Right lung (tissue), 10 donors: ENCODE measurements around the gene UBR4. TPM values are rescaled to one million over a fixed set of nuclear protein-coding genes. Genes with fewer than 3 reads are reported as not detected.
"Not testable (repeated sequence)": the region's sequence is repeated elsewhere in the genome, so short reads cannot be mapped to it uniquely, and the experiment has no call there.

ENCODE experiments used
- DNase-seq, 2 donors: peaks; one replicate each; pipeline ENCODE4 v3.0.0-alpha.2; 2013
- long read RNA-seq, 8 donors: transcript quantifications; one replicate each; lab custom pipeline, GENCODE V29; 2026
- polyA plus RNA-seq, 5 donors: library from polyadenylated mRNA; unstranded; fragments of 120-200 nt; gene quantifications; one replicate each; pipeline versions ENCODE4 v1.2.1 to v1.2.3, GENCODE V29; 2013; ENCODE audit warnings: inconsistent platforms in 1 of 5, low replicate concordance in 1 of 5; ENCODE audit not compliant: insufficient read length in 5 of 5, insufficient read depth in 1 of 5

Gene UBR4
- 100 to 1,000 TPM in 3 of 5 donors, 10 to 100 TPM in 2; 90.8 to 116 (median 102) TPM for polyA plus RNA-seq
- long read RNA-seq, donor 1, partial matches to known transcripts = 6 of 13 reads
- long read RNA-seq, donor 1, other reads (novel, unspliced or antisense) = 0 of 13 reads
- long read RNA-seq, donor 2, partial matches to known transcripts = 0 of 4 reads
- long read RNA-seq, donor 2, other reads (novel, unspliced or antisense) = 0 of 4 reads
- long read RNA-seq, donor 3, transcript UBR4-208 (3 exons, 3,873 nt) = major isoform, 5 of 12 reads
- long read RNA-seq, donor 3, partial matches to known transcripts = 6 of 12 reads
- long read RNA-seq, donor 3, other reads (novel, unspliced or antisense) = 0 of 12 reads
- long read RNA-seq, donor 4, partial matches to known transcripts = 6 of 9 reads
- long read RNA-seq, donor 4, other reads (novel, unspliced or antisense) = 0 of 9 reads
- long read RNA-seq, donor 5, partial matches to known transcripts = 22 of 31 reads
- long read RNA-seq, donor 5, other reads (novel, unspliced or antisense) = 0 of 31 reads
- long read RNA-seq, donor 6, partial matches to known transcripts = 0 of 10 reads
- long read RNA-seq, donor 6, other reads (novel, unspliced or antisense) = 0 of 10 reads
- long read RNA-seq, donor 7, partial matches to known transcripts = 38 of 41 reads
- long read RNA-seq, donor 7, other reads (novel, unspliced or antisense) = 0 of 41 reads
- long read RNA-seq, donor 8 = 0 reads

- peak; percentile 95 to 96 for DNase-seq
These were observed at the start of gene UBR4 for GRCh38 chr1:19209990-19210771. Gene UBR4 (minus strand): TSS chr1:19210266. CDS start chr1:19210248, 18 bp downstream.

- DNase-seq = no peak
These were observed 48.3 kb upstream of the UBR4 start for GRCh38 chr1:19258353-19258752.

- DNase-seq = no peak
These were observed 47.3 kb upstream of the UBR4 start for GRCh38 chr1:19257178-19257914.

- DNase-seq = not testable (repeated sequence)
These were observed 46.2 kb upstream of the UBR4 start for GRCh38 chr1:19256301-19256700.

GRCh38 chr1:19255288-19255687, 45.2 kb upstream of the UBR4 start:
- DNase-seq = no peak

GRCh38 chr1:19254416-19254815, 44.4 kb upstream of the UBR4 start:
- no peak for DNase-seq

GRCh38 chr1:19251305-19252196, 41.5 kb upstream of the UBR4 start, which contains the start of the genes EMC1 and MRTO4:
Gene EMC1 (minus strand): TSS chr1:19251524. CDS start chr1:19251509, 15 bp downstream.
Gene MRTO4 (plus strand): TSS chr1:19251805. CDS start chr1:19251836, 31 bp downstream.
- DNase-seq = peak; percentile 83 to 90

- DNase-seq = no peak
These were observed 40.7 kb upstream of the UBR4 start for GRCh38 chr1:19250629-19251304.

GRCh38 chr1:19240673-19241538, 30.8 kb upstream of the UBR4 start:
- peak; percentile 35 to 51 for DNase-seq

GRCh38 chr1:19239876-19240275, 29.8 kb upstream of the UBR4 start:
- no peak for DNase-seq

- no peak for DNase-seq
These were observed 24.2 kb upstream of the UBR4 start for GRCh38 chr1:19234224-19234623.

GRCh38 chr1:19232524-19232846, 22.4 kb upstream of the UBR4 start:
- no peak for DNase-seq

GRCh38 chr1:19231736-19232523, 21.9 kb upstream of the UBR4 start:
- DNase-seq = not testable (repeated sequence)

- DNase-seq = no peak
These were observed 19.8 kb upstream of the UBR4 start for GRCh38 chr1:19229828-19230325.

- no peak for DNase-seq
These were observed 19.2 kb upstream of the UBR4 start for GRCh38 chr1:19229229-19229628.

- DNase-seq = no peak
These were observed 13.1 kb upstream of the UBR4 start for GRCh38 chr1:19222979-19223824.

GRCh38 chr1:19222573-19222972, 12.5 kb upstream of the UBR4 start:
- DNase-seq = no peak
